Measurements from ENCODE around the gene SLC35B2. TPM values are rescaled to one million over a fixed set of nuclear protein-coding genes. Genes with fewer than 3 reads are reported as not detected.

SLC35B2 gene
- total RNA-seq, 1 experiment from 2014 or later = 44.6 TPM

DNA sequence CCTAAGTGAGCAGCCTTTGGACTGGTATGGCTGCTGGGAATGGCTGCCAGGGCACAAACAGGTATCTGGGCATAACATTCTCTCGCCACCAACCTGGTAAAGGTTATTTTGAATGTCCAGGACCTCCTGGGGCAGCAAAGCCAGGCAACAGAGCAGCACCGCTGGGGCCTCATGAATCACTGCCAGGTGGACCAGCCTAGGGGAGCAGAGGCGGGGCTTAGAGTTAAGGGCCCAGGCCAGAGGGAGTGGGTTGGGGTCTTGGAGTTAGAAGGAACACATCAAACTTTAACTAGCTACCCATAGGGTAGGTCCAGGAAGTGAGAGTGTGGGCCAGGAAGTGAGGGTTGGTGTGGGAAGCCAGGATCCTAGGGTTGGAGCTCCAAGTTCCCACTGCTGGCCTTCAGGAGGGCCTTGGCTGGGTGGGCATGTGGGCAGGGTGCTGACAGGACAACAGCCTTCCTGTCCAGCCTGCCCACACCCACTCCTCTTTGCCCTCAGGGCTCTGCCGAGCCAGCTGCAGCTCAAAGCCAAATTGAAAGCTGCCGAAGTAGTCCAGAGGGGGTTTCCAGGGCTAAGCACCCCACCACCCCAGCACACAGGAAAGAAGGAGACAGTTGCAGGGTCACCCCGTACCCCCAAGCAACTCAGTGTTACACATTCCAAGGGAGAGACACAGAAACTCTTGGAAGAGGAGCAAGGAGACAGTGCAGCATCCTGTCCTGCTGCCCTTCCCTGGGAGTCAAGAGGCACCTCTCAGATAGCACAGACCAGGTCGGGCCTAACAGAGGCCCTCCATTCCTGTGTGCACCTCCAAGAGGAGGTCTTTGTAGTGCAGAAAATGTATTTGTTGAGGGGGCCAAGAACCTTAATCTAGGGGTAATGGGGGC, 5.4 kb upstream of the SLC35B2 start:
- H3K4me3 ChIP-seq (ENCODE audit: low read depth, low read length) = peak overlapping the region; percentile 71; the same call in 1 of the 2 replicates
- peak overlapping the region; percentile 93 for H3K4me3 Mint-ChIP-seq (ENCODE audit: unreplicated experiment)
- peaks cover 1% of the 10 kb centered on the region; the same call in 1 of the 2 replicates for H3K36me3 ChIP-seq (ENCODE audit: control insufficient read depth, insufficient read depth, low read length)
- no peaks in the 10 kb centered on the region for H3K27me3 ChIP-seq (replicated peaks; ENCODE audit: control insufficient read depth, insufficient read depth, low read length)
- POLR2A ChIA-PET = no interaction called here
- H3K4me1 Mint-ChIP-seq (ENCODE audit: low read depth, unreplicated experiment) = peaks cover 20% of the 10 kb centered on the region
- H3K27ac Mint-ChIP-seq (ENCODE audit: unreplicated experiment) = peak overlapping the region; percentile 49
- no peak for TF ChIP-seq CTCF (IDR thresholded peaks at IDR 0.05; ENCODE audit: insufficient read depth in 1 of 2, low read depth in 1 of 2, low read length in 1 of 2, severe bottlenecking in 1 of 2, unreplicated experiment in 1 of 2)
- peaks cover 22% of the 10 kb centered on the region for H3K4me1 ChIP-seq
- intact Hi-C loops (cut with micrococcal nuclease; ENCODE audit: unreplicated experiment) = no loop called here
- no peak for DNase-seq
- H3K9me3 Mint-ChIP-seq (ENCODE audit: unreplicated experiment) = no peaks in the 10 kb centered on the region
- BruUV-seq (replicated peaks) = no TSS peak
- H3K36me3 Mint-ChIP-seq (ENCODE audit: insufficient read depth, unreplicated experiment) = peaks cover 23% of the 10 kb centered on the region
- CTCF ChIA-PET = interaction anchor here (0.6 kb wide), 2 partner anchors 590 to 650 kb away, joined by 3 to 5 read pairs; no protein-coding TSS in a partner anchor
- H3K9me3 ChIP-seq = no peaks in the 10 kb centered on the region
- H3K27me3 Mint-ChIP-seq (ENCODE audit: insufficient read depth, unreplicated experiment) = no peaks in the 10 kb centered on the region

GRCh38 chr6:44261581-44261980, 4.3 kb upstream of the SLC35B2 start:
- Histone ChIP-seq H3K36me3 (ENCODE audit: control insufficient read depth, insufficient read depth, low read length) (peaks cover 1% of the 10 kb centered on the region; the same call in 1 of the 2 replicates), H3K4me1 (peaks cover 24% of the 10 kb centered on the region), H3K4me3 (ENCODE audit: low read depth, low read length) (no peak overlapping the region), H3K27me3 (replicated peaks; ENCODE audit: control insufficient read depth, insufficient read depth, low read length) (no peaks in the 10 kb centered on the region), H3K9me3 (no peaks in the 10 kb centered on the region)
- intact Hi-C loops (cut with micrococcal nuclease; ENCODE audit: unreplicated experiment) = no loop called here
- no TSS peak for BruUV-seq (replicated peaks)
- Mint-ChIP-seq H3K4me3 (ENCODE audit: unreplicated experiment) (no peak overlapping the region), H3K9me3 (ENCODE audit: unreplicated experiment) (no peaks in the 10 kb centered on the region), H3K27me3 (ENCODE audit: insufficient read depth, unreplicated experiment) (no peaks in the 10 kb centered on the region), H3K36me3 (ENCODE audit: insufficient read depth, unreplicated experiment) (peaks cover 35% of the 10 kb centered on the region), H3K4me1 (ENCODE audit: low read depth, unreplicated experiment) (peaks cover 25% of the 10 kb centered on the region), H3K27ac (ENCODE audit: unreplicated experiment) (no peak overlapping the region)
- no peak for TF ChIP-seq CTCF (IDR thresholded peaks at IDR 0.05; ENCODE audit: insufficient read depth in 1 of 2, low read depth in 1 of 2, low read length in 1 of 2, severe bottlenecking in 1 of 2, unreplicated experiment in 1 of 2)
- CTCF ChIA-PET = no interaction called here
- DNase-seq = no peak
- POLR2A ChIA-PET = no interaction called here

- Histone ChIP-seq H3K27me3 (replicated peaks; ENCODE audit: control insufficient read depth, insufficient read depth, low read length) (no peaks in the 10 kb centered on the region), H3K9me3 (no peaks in the 10 kb centered on the region), H3K4me1 (peaks cover 28% of the 10 kb centered on the region), H3K4me3 (ENCODE audit: low read depth, low read length) (no peak overlapping the region), H3K36me3 (ENCODE audit: control insufficient read depth, insufficient read depth, low read length) (peaks cover 1% of the 10 kb centered on the region; the same call in 1 of the 2 replicates)
- DNase-seq = no peak
- ChIA-PET CTCF (no interaction called here), POLR2A (no interaction called here)
- no peak for TF ChIP-seq CTCF (IDR thresholded peaks at IDR 0.05; ENCODE audit: insufficient read depth in 1 of 2, low read depth in 1 of 2, low read length in 1 of 2, severe bottlenecking in 1 of 2, unreplicated experiment in 1 of 2)
- H3K27me3 Mint-ChIP-seq (ENCODE audit: insufficient read depth, unreplicated experiment) = no peaks in the 10 kb centered on the region
- no peak overlapping the region for H3K27ac Mint-ChIP-seq (ENCODE audit: unreplicated experiment)
- BruUV-seq (replicated peaks) = no TSS peak
- intact Hi-C loops (cut with micrococcal nuclease; ENCODE audit: unreplicated experiment) = no loop called here
- H3K4me1 Mint-ChIP-seq (ENCODE audit: low read depth, unreplicated experiment) = peaks cover 34% of the 10 kb centered on the region
- no peak overlapping the region for H3K4me3 Mint-ChIP-seq (ENCODE audit: unreplicated experiment)
- peaks cover 41% of the 10 kb centered on the region for H3K36me3 Mint-ChIP-seq (ENCODE audit: insufficient read depth, unreplicated experiment)
- H3K9me3 Mint-ChIP-seq (ENCODE audit: unreplicated experiment) = no peaks in the 10 kb centered on the region
Measured at GRCh38 chr6:44260451-44261297, 3.3 kb upstream of the SLC35B2 start.
